CD4-positive, alpha-beta T cell (primary cell): ENCODE measurements around the gene NOC3L. TPM values are rescaled to one million over a fixed set of nuclear protein-coding genes. Genes with fewer than 3 reads are reported as not detected.

Experiments used
- ATAC-seq: fragments of 200-7000 bp; cut with Tn5 transposase; one replicate; pipeline ENCODE4 v1.10.0; 2022; ENCODE audit warnings: mild to moderate bottlenecking; ENCODE audit not compliant: poor library complexity
- CTCF ChIA-PET: fragments of 350-600 bp; sonication (Branson Sonifier 250); formaldehyde crosslinking; loops from one replicate; lab custom pipeline; 2021; ENCODE audit warnings: antibody characterized with exemption, inconsistent platforms; lab: Charles Lee
- POLR2A ChIA-PET: fragments of 350-600 bp; sonication (Branson Sonifier 250); formaldehyde crosslinking; loops from one replicate; lab custom pipeline; 2021; ENCODE audit warnings: antibody characterized with exemption, inconsistent platforms; lab: Charles Lee
- DNase-seq, 14 experiments: peaks; one replicate each; pipeline ENCODE4 v3.0.0-alpha.2; 2013 to 2020; ENCODE audit warnings: mixed read lengths in 2 of 14
- H3K27ac ChIP-seq, 2 donors: one replicate each; pipeline versions ENCODE4 v1.5.1 to v1.7.0; 2013; ENCODE audit warnings: low read length in 2 of 2, low read depth in 1 of 2, mild to moderate bottlenecking in 1 of 2
- H3K27me3 ChIP-seq, 2 experiments: 1 replicate in 1 of 2; 2 replicates in 1 of 2; pipeline versions ENCODE4 v1.6.1 to v1.7.0; 2013; ENCODE audit warnings: low read length in 2 of 2, control low read depth in 1 of 2, mild to moderate bottlenecking in 1 of 2, moderate library complexity in 1 of 2; ENCODE audit not compliant: insufficient read depth in 2 of 2, control insufficient read depth in 1 of 2
- H3K36me3 ChIP-seq: one replicate; pipeline ENCODE4 v1.6.1; 2013; ENCODE audit warnings: low read length, control low read depth; ENCODE audit not compliant: insufficient read depth
- H3K4me1 ChIP-seq: one replicate; pipeline ENCODE4 v1.6.1; 2013; ENCODE audit warnings: low read length, control low read depth; ENCODE audit not compliant: insufficient read depth
- H3K4me3 ChIP-seq: one replicate; pipeline ENCODE4 v1.5.1; 2013; ENCODE audit warnings: mild to moderate bottlenecking, low read length, moderate library complexity
- H3K9me3 ChIP-seq, 2 experiments: 1 replicate in 1 of 2; 2 replicates in 1 of 2; pipeline versions ENCODE4 v1.6.1 to v1.7.0; 2013; ENCODE audit warnings: low read length in 2 of 2, mild to moderate bottlenecking in 2 of 2, control low read depth in 1 of 2, moderate library complexity in 1 of 2; ENCODE audit not compliant: control insufficient read depth in 1 of 2, insufficient read depth in 1 of 2
- H3K27ac Mint-ChIP-seq: one replicate; pipeline ENCODE4 v1.8.0; 2020; ENCODE audit warnings: mixed read lengths
- H3K27me3 Mint-ChIP-seq: one replicate; pipeline ENCODE4 v1.8.0; 2021; ENCODE audit warnings: mixed read lengths
- H3K36me3 Mint-ChIP-seq: one replicate; pipeline ENCODE4 v1.8.0; 2021; ENCODE audit warnings: low read depth, mixed read lengths
- H3K4me1 Mint-ChIP-seq: one replicate; pipeline ENCODE4 v1.8.0; 2021; ENCODE audit warnings: low read depth, mixed read lengths
- H3K4me3 Mint-ChIP-seq: one replicate; pipeline ENCODE4 v1.8.0; 2020; ENCODE audit warnings: mild to moderate bottlenecking, mixed read lengths
- H3K9me3 Mint-ChIP-seq: one replicate; pipeline ENCODE4 v1.8.0; 2020; ENCODE audit warnings: mixed read lengths
- CTCF ChIP-seq: fragments of 200-600 bp; IDR thresholded peaks from one replicate; pipeline ENCODE4 v1.8.0; 2022; ENCODE audit warnings: antibody characterized with exemption, mild to moderate bottlenecking
- intact Hi-C, 2 experiments: fragments of 100-400 bp; cut with DNase I in 1 of 2; cut with micrococcal nuclease in 1 of 2; formaldehyde crosslinking; loops; one replicate each; pipeline versions ENCODE4 v1.15.1 to v1.9.0; 2023 to 2025; cut with DNase I, micrococcal nuclease
- total RNA-seq, 174 experiments: library from RNA in 2 of 174; stranded (reverse) in 2 of 174; gene quantifications; one replicate each; pipeline ENCODE4 v1.2.3 and lab custom pipeline; 2021 to 2026

The NOC3L gene
- total RNA-seq, 2 experiments from 2014 or later, result 7.1 to 8.0 TPM

GRCh38 chr10:94383530-94383929 is 20.8 kb upstream of the NOC3L start:
- Mint-ChIP-seq H3K4me3 (no peak overlapping the region), H3K36me3 (no peaks in the 10 kb centered on the region), H3K27me3 (peaks cover 20% of the 10 kb centered on the region), H3K9me3 (no peaks in the 10 kb centered on the region), H3K4me1 (no peaks in the 10 kb centered on the region), H3K27ac (no peak overlapping the region)
- DNase-seq, result peak in 2 of 14 experiments; percentile 7 to 13
- no peak for ATAC-seq
- H3K36me3 ChIP-seq, result no peaks in the 10 kb centered on the region
- TF ChIP-seq CTCF, result no peak
- H3K4me3 ChIP-seq, result no peak overlapping the region
- H3K27me3 ChIP-seq, result peaks cover 0 to 5% of the 10 kb centered on the region in 2 experiments
- H3K4me1 ChIP-seq, result no peaks in the 10 kb centered on the region
- intact Hi-C loops, result no loop called here
- H3K27ac ChIP-seq, result no peak overlapping the region
- POLR2A ChIA-PET, result no interaction called here
- CTCF ChIA-PET, result no interaction called here
- no peaks in the 10 kb centered on the region for H3K9me3 ChIP-seq

- H3K4me3 Mint-ChIP-seq, result no peak overlapping the region
- no peak overlapping the region for H3K27ac ChIP-seq
- H3K27me3 ChIP-seq, result peaks cover 0 to 6% of the 10 kb centered on the region in 2 experiments
- DNase-seq (no peak), ATAC-seq (no peak)
- ChIA-PET CTCF (no interaction called here), POLR2A (no interaction called here)
- no peak overlapping the region for H3K27ac Mint-ChIP-seq
- H3K9me3 ChIP-seq, result no peaks in the 10 kb centered on the region
- intact Hi-C loops, result no loop called here
- no peaks in the 10 kb centered on the region for H3K36me3 Mint-ChIP-seq
- no peak for TF ChIP-seq CTCF
- no peaks in the 10 kb centered on the region for H3K36me3 ChIP-seq
- H3K4me1 Mint-ChIP-seq, result no peaks in the 10 kb centered on the region
- no peak overlapping the region for H3K4me3 ChIP-seq
- no peaks in the 10 kb centered on the region for H3K9me3 Mint-ChIP-seq
- H3K4me1 ChIP-seq, result no peaks in the 10 kb centered on the region
- H3K27me3 Mint-ChIP-seq, result peaks cover 58% of the 10 kb centered on the region
These were observed 14.1 kb upstream of the NOC3L start for GRCh38 chr10:94376865-94377264.

GRCh38 chr10:94375374-94375773 is 12.6 kb upstream of the NOC3L start:
- H3K27me3 ChIP-seq, result peaks cover 2 to 9% of the 10 kb centered on the region in 2 experiments
- ChIA-PET CTCF (no interaction called here), POLR2A (no interaction called here)
- no peak overlapping the region for H3K4me3 ChIP-seq
- DNase-seq (no peak), ATAC-seq (no peak)
- no peaks in the 10 kb centered on the region for H3K36me3 ChIP-seq
- H3K27ac ChIP-seq, result no peak overlapping the region
- H3K27ac Mint-ChIP-seq, result no peak overlapping the region
- no peaks in the 10 kb centered on the region for H3K9me3 Mint-ChIP-seq
- no peaks in the 10 kb centered on the region for H3K9me3 ChIP-seq
- intact Hi-C loops, result no loop called here
- H3K27me3 Mint-ChIP-seq, result peaks cover 64% of the 10 kb centered on the region
- TF ChIP-seq CTCF, result no peak
- H3K4me1 Mint-ChIP-seq, result no peaks in the 10 kb centered on the region
- H3K4me1 ChIP-seq, result no peaks in the 10 kb centered on the region
- no peak overlapping the region for H3K4me3 Mint-ChIP-seq
- H3K36me3 Mint-ChIP-seq, result no peaks in the 10 kb centered on the region
